Endothelial cell of umbilical vein (primary cell): ENCODE data around the gene SRRM2. TPM values are rescaled to one million over a fixed set of nuclear protein-coding genes. Genes with fewer than 3 reads are reported as not detected.

ENCODE experiments used
- BruUV-seq: library from RNA; stranded (reverse); fragments of 400-500 nt; replicated peaks from 2 replicates; lab custom pipeline; 2021; lab: Mats Ljungman, UMichigan
- CTCF ChIA-PET: fragments of 300-600, 350-600 bp; sonication (Branson Sonifier 250); formaldehyde crosslinking; loops from one replicate; lab custom pipeline; 2021; ENCODE audit warnings: antibody characterized with exemption, inconsistent platforms; lab: Charles Lee
- POLR2A ChIA-PET: fragments of 300-600, 350-600 bp; sonication (Branson Sonifier 250); formaldehyde crosslinking; loops from one replicate; lab custom pipeline; 2021; ENCODE audit warnings: antibody characterized with exemption, inconsistent platforms; lab: Charles Lee
- DNase-seq: peaks from one replicate; pipeline ENCODE4 v3.0.0-alpha.2; 2011; ENCODE audit warnings: low read depth, low spot score
- FAIRE-seq: peaks from 2 replicates; lab custom pipeline; 2011; peaks lifted over from hg19 to GRCh38; lab: Jason Lieb, UNC
- H2AFZ ChIP-seq: 2 replicates; pipeline ENCODE4 v1.6.0; 2012; ENCODE audit warnings: low read depth, low read length, control low read depth, inconsistent platforms
- H3K27ac ChIP-seq: 2 replicates; pipeline ENCODE4 v1.5.1; 2011; ENCODE audit warnings: low read depth, mild to moderate bottlenecking, control low read depth, low read length, moderate library complexity; ENCODE audit not compliant: insufficient read depth
- H3K27me3 ChIP-seq, 2 experiments: 2 replicates each; pipeline versions ENCODE4 v1.6.0 to v1.6.1; 2011; ENCODE audit warnings: low read length in 2 of 2, mixed read lengths in 1 of 2; ENCODE audit not compliant: control insufficient read depth in 2 of 2, insufficient read depth in 2 of 2
- H3K36me3 ChIP-seq, 2 experiments: 2 replicates in 1 of 2; 3 replicates in 1 of 2; pipeline ENCODE4 v1.5.1; 2011; ENCODE audit warnings: low read length in 2 of 2, mild to moderate bottlenecking in 1 of 2, moderate library complexity in 1 of 2; ENCODE audit not compliant: control insufficient read depth in 2 of 2, insufficient read depth in 2 of 2; ENCODE audit errors: extremely low read depth in 1 of 2
- H3K4me1 ChIP-seq: 3 replicates; pipeline ENCODE4 v1.5.1; 2011; ENCODE audit warnings: mild to moderate bottlenecking, low read length; ENCODE audit not compliant: control insufficient read depth, insufficient read depth; ENCODE audit errors: extremely low read depth
- H3K4me2 ChIP-seq: 2 replicates; pipeline ENCODE4 v1.6.1; 2011; ENCODE audit warnings: low read length, control low read depth, mixed read lengths; ENCODE audit not compliant: insufficient read depth
- H3K4me3 ChIP-seq, 3 experiments: fragments of 200-600 bp in 1 of 3; sonication (generic), shearing (Covaris generic) in 1 of 3; replicated peaks in 1 of 3; 2 replicates each; pipeline ENCODE4 v1.5.1; 2011 to 2016; ENCODE audit warnings: control low read depth in 3 of 3, low read length in 3 of 3, mild to moderate bottlenecking in 2 of 3, inconsistent platforms in 1 of 3, low read depth in 1 of 3, moderate library complexity in 1 of 3; ENCODE audit not compliant: insufficient read depth in 1 of 3
- H3K79me2 ChIP-seq: 2 replicates; pipeline ENCODE4 v1.6.0; 2012; ENCODE audit warnings: low read length, inconsistent platforms; ENCODE audit not compliant: control insufficient read depth, insufficient read depth
- H3K9ac ChIP-seq: replicated peaks from 2 replicates; pipeline ENCODE3; 2011; ENCODE audit warnings: low read length, control low read depth; ENCODE audit not compliant: insufficient read depth; ENCODE audit errors: extremely low read depth
- H3K9me1 ChIP-seq: replicated peaks from 3 replicates; pipeline ENCODE4 v1.6.0; 2011; ENCODE audit warnings: mild to moderate bottlenecking, low read length; ENCODE audit not compliant: control insufficient read depth, insufficient read depth; ENCODE audit errors: extremely low read depth
- H3K9me3 ChIP-seq: replicated peaks from 2 replicates; pipeline ENCODE4 v1.5.1; 2012; ENCODE audit warnings: low read length, inconsistent platforms; ENCODE audit not compliant: control insufficient read depth, insufficient read depth
- H4K20me1 ChIP-seq: replicated peaks from 2 replicates; pipeline ENCODE3; 2011; ENCODE audit warnings: mild to moderate bottlenecking, low read length; ENCODE audit not compliant: control insufficient read depth, insufficient read depth; ENCODE audit errors: extremely low read depth
- CTCF ChIP-seq, 2 donors: IDR thresholded peaks; 1 replicate in 1 of 2; 2 replicates in 1 of 2; pipeline ENCODE4 v1.5.1; 2011; ENCODE audit warnings: low read length in 2 of 2, mild to moderate bottlenecking in 2 of 2, moderate library complexity in 2 of 2, control low read depth in 1 of 2, inconsistent platforms in 1 of 2, low read depth in 1 of 2; ENCODE audit not compliant: insufficient read depth in 1 of 2; ENCODE audit errors: extremely low read depth in 1 of 2
- EZH2 ChIP-seq: IDR thresholded peaks from 2 replicates; pipeline ENCODE4 v1.6.1; 2012; ENCODE audit warnings: borderline replicate concordance, low read depth, mild to moderate bottlenecking, moderate library complexity, low read length, inconsistent platforms; ENCODE audit not compliant: severe bottlenecking
- GATA2 ChIP-seq: IDR thresholded peaks from 2 replicates; pipeline ENCODE4 v1.7.0; 2011; ENCODE audit warnings: low read depth, mild to moderate bottlenecking, moderate library complexity, mixed read lengths, low read length; ENCODE audit not compliant: insufficient read length, insufficient read depth
- JUN ChIP-seq: IDR thresholded peaks from 2 replicates; pipeline ENCODE4 v1.6.1; 2011; ENCODE audit warnings: borderline replicate concordance, low read depth; ENCODE audit not compliant: insufficient read length, insufficient read depth
- MYC ChIP-seq: IDR thresholded peaks from one replicate; pipeline ENCODE4 v1.6.1; 2011; ENCODE audit warnings: mild to moderate bottlenecking, low read depth, low read length
- POLR2A ChIP-seq: IDR thresholded peaks from 2 replicates; pipeline ENCODE4 v1.6.1; 2012; ENCODE audit warnings: low read depth, mild to moderate bottlenecking, control low read depth, low read length
- POLR2AphosphoS5 ChIP-seq: IDR thresholded peaks from 2 replicates; pipeline ENCODE4 v1.6.1; 2012; ENCODE audit warnings: low read depth, mild to moderate bottlenecking, control low read depth, low read length, moderate library complexity; ENCODE audit not compliant: insufficient read depth
- dilution Hi-C: fragments of 300-500 bp; cut with MboI; formaldehyde crosslinking; loops from one replicate; pipeline ENCODE4 v1.15.0; 2019; ENCODE audit warnings: low sequenced_read_pairs; ENCODE audit not compliant: extremely low pct_ligation_motif_present
- intact Hi-C: fragments of 100-400 bp; cut with micrococcal nuclease; formaldehyde crosslinking; loops from one replicate; pipeline ENCODE4 v1.10.0; 2022
- polyA plus RNA-seq, 4 experiments: library from polyadenylated mRNA; depleted of rRNA in 3 of 4; stranded (reverse) in 3 of 4; unstranded in 1 of 4; fragments of >200 nt; gene quantifications; 2 replicates each; pipeline versions ENCODE4 v1.2.1 to v1.2.3, GENCODE V29; 2011 to 2012; ENCODE audit warnings: missing spikeins in 1 of 4
- total RNA-seq: library from RNA; stranded (reverse); gene quantifications from 2 replicates; pipeline ENCODE4 v1.2.3, GENCODE V29; 2021
- TF ChIP-seq, protein P1 (sequence below): IDR thresholded peaks from 2 replicates; pipeline ENCODE4 v1.6.1; 2011; ENCODE audit not compliant: insufficient read depth, insufficient read length

SRRM2 gene
- total and polyA plus RNA-seq, 2 donors (not counting 3 experiments of a cell fraction or from before 2014, with no cell fraction given), result 270 to 483 TPM

- no TSS peak for BruUV-seq
- TF ChIP-seq POLR2A (no peak), MYC (no peak), JUN (no peak), GATA2 (no peak), CTCF (IDR thresholded peaks at IDR 0.05; ENCODE audit: extremely low read depth in 1 of 2, insufficient read depth in 1 of 2, low read depth in 1 of 2, low read length in 2 of 2) (no peak), EZH2 (no peak), POLR2AphosphoS5 (no peak)
- TF ChIP-seq, protein P1, sequence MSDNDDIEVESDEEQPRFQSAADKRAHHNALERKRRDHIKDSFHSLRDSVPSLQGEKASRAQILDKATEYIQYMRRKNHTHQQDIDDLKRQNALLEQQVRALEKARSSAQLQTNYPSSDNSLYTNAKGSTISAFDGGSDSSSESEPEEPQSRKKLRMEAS, result no peak
- Histone ChIP-seq H3K79me2 (no peaks in the 10 kb centered on the region), H3K9ac (no peak overlapping the region), H3K27ac (no peak overlapping the region), H3K36me3 (no peaks in the 10 kb centered on the region), H3K9me1 (no peaks in the 10 kb centered on the region), H3K27me3 (peaks cover 5 to 12% of the 10 kb centered on the region in 2 experiments), H4K20me1 (no peaks in the 10 kb centered on the region), H2AFZ (no peak overlapping the region), H3K9me3 (no peaks in the 10 kb centered on the region), H3K4me1 (no peaks in the 10 kb centered on the region), H3K4me3 (no peak overlapping the region), H3K4me2 (no peak overlapping the region)
- DNase-seq (no peak), FAIRE-seq (no peak)
- ChIA-PET CTCF (no interaction called here), POLR2A (no interaction called here)
- dilution Hi-C loops (no loop called here), intact Hi-C loops (no loop called here)
Measured at GRCh38 chr16:2803545-2804195, 51.2 kb downstream of the SRRM2 start.
